Measurements from ENCODE around the gene ANKRD63.

- TF ChIP-seq, protein P1, sequence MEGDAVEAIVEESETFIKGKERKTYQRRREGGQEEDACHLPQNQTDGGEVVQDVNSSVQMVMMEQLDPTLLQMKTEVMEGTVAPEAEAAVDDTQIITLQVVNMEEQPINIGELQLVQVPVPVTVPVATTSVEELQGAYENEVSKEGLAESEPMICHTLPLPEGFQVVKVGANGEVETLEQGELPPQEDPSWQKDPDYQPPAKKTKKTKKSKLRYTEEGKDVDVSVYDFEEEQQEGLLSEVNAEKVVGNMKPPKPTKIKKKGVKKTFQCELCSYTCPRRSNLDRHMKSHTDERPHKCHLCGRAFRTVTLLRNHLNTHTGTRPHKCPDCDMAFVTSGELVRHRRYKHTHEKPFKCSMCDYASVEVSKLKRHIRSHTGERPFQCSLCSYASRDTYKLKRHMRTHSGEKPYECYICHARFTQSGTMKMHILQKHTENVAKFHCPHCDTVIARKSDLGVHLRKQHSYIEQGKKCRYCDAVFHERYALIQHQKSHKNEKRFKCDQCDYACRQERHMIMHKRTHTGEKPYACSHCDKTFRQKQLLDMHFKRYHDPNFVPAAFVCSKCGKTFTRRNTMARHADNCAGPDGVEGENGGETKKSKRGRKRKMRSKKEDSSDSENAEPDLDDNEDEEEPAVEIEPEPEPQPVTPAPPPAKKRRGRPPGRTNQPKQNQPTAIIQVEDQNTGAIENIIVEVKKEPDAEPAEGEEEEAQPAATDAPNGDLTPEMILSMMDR (IDR thresholded peaks at IDR 0.05 in 2 of 3, conservative IDR thresholded peaks at IDR 0.05 in 1 of 3; ENCODE audit: control insufficient read depth in 2 of 3, extremely low read depth in 1 of 3, insufficient read depth in 1 of 3, low read depth in 3 of 3, low read length in 3 of 3) = no peak
- TF ChIP-seq RFX5 (IDR thresholded peaks at IDR 0.05; ENCODE audit: low read depth, low read length) (no peak), SREBF1 (IDR thresholded peaks at IDR 0.05; ENCODE audit: low read length) (no peak), ETV6 (conservative IDR thresholded peaks at IDR 0.05 in 1 of 2, IDR thresholded peaks at IDR 0.05 in 1 of 2; ENCODE audit: borderline replicate concordance in 1 of 2, low read depth in 1 of 2) (no peak), SRF (IDR thresholded peaks at IDR 0.05; ENCODE audit: low read depth in 2 of 2, low read length in 2 of 2) (no peak), POLR2AphosphoS5 (IDR thresholded peaks at IDR 0.05; ENCODE audit: low read length) (no peak), MTA2 (IDR thresholded peaks at IDR 0.05; ENCODE audit: low read depth) (no peak), CBX5 (IDR thresholded peaks at IDR 0.05; ENCODE audit: low read depth) (no peak)
- TF ChIP-seq, protein P2, sequence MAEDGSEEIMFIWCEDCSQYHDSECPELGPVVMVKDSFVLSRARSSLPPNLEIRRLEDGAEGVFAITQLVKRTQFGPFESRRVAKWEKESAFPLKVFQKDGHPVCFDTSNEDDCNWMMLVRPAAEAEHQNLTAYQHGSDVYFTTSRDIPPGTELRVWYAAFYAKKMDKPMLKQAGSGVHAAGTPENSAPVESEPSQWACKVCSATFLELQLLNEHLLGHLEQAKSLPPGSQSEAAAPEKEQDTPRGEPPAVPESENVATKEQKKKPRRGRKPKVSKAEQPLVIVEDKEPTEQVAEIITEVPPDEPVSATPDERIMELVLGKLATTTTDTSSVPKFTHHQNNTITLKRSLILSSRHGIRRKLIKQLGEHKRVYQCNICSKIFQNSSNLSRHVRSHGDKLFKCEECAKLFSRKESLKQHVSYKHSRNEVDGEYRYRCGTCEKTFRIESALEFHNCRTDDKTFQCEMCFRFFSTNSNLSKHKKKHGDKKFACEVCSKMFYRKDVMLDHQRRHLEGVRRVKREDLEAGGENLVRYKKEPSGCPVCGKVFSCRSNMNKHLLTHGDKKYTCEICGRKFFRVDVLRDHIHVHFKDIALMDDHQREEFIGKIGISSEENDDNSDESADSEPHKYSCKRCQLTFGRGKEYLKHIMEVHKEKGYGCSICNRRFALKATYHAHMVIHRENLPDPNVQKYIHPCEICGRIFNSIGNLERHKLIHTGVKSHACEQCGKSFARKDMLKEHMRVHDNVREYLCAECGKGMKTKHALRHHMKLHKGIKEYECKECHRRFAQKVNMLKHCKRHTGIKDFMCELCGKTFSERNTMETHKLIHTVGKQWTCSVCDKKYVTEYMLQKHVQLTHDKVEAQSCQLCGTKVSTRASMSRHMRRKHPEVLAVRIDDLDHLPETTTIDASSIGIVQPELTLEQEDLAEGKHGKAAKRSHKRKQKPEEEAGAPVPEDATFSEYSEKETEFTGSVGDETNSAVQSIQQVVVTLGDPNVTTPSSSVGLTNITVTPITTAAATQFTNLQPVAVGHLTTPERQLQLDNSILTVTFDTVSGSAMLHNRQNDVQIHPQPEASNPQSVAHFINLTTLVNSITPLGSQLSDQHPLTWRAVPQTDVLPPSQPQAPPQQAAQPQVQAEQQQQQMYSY (CRISPR knock-in tag; IDR thresholded peaks at IDR 0.05) = no peak
Measured at GRCh38 chr15:40282869-40283614, at the start of gene ANKRD63.

Measured in GM12878 (cell line).